ENCODE measurements around the gene TAB2. TPM values are rescaled to one million over a fixed set of nuclear protein-coding genes. Genes with fewer than 3 reads are reported as not detected.

TAB2 gene
- total RNA-seq, 1 experiment from 2014 or later = 45.8 TPM

- TF ChIP-seq CTCF (conservative IDR thresholded peaks at IDR 0.05) = no peak
- no peak for TF ChIP-seq EZH2 (IDR thresholded peaks at IDR 0.05; ENCODE audit: low read depth)
- Histone ChIP-seq H3K4me3 (no peak overlapping the region), H3K4me2 (no peak overlapping the region), H3K27me3 (ENCODE audit: insufficient read depth, low read depth) (no peaks in the 10 kb centered on the region), H2AFZ (no peak overlapping the region), H4K20me1 (ENCODE audit: insufficient read depth) (no peaks in the 10 kb centered on the region), H3K79me2 (ENCODE audit: low read depth) (no peaks in the 10 kb centered on the region), H3K36me3 (ENCODE audit: low read depth) (no peaks in the 10 kb centered on the region), H3K9me2 (ENCODE audit: insufficient read depth) (no peaks in the 10 kb centered on the region; the same call in 1 of the 2 replicates), H3K27ac (no peak overlapping the region), H3F3A (ENCODE audit: insufficient read depth, low read depth) (no peaks in the 10 kb centered on the region), H3K9me3 (ENCODE audit: insufficient read depth, low read depth) (no peaks in the 10 kb centered on the region), H3K4me1 (replicated peaks; ENCODE audit: insufficient read depth) (no peaks in the 10 kb centered on the region)
- no peak for DNase-seq
- ChIA-PET POLR2A (ENCODE audit: unreplicated experiment) (no interaction called here), CTCF (interaction anchor here (0.8 kb wide), 1 partner anchor 35 kb away, joined by 3 read pairs; no protein-coding TSS in a partner anchor)
- no TSS peak for BruUV-seq (replicated peaks)
- intact Hi-C loops (cut with micrococcal nuclease; ENCODE audit: unreplicated experiment) = loop anchor here (10.0 kb wide), 1 partner anchor 204 kb away; no protein-coding TSS in a partner anchor
Measured at GRCh38 chr6:149438855-149439254, 121.3 kb downstream of the TAB2 start.

GRCh38 chr6:149439626-149440025 lies 122.1 kb downstream of the TAB2 start:
- DNase-seq = no peak
- Histone ChIP-seq H2AFZ (no peak overlapping the region), H3K9me2 (ENCODE audit: insufficient read depth) (no peaks in the 10 kb centered on the region; the same call in 1 of the 2 replicates), H3K9me3 (ENCODE audit: insufficient read depth, low read depth) (no peaks in the 10 kb centered on the region), H3K27ac (no peak overlapping the region), H3F3A (ENCODE audit: insufficient read depth, low read depth) (no peaks in the 10 kb centered on the region), H3K79me2 (ENCODE audit: low read depth) (no peaks in the 10 kb centered on the region), H3K4me2 (no peak overlapping the region), H3K36me3 (ENCODE audit: low read depth) (no peaks in the 10 kb centered on the region), H3K27me3 (ENCODE audit: insufficient read depth, low read depth) (no peaks in the 10 kb centered on the region), H3K4me3 (no peak overlapping the region), H3K4me1 (replicated peaks; ENCODE audit: insufficient read depth) (no peaks in the 10 kb centered on the region), H4K20me1 (ENCODE audit: insufficient read depth) (no peaks in the 10 kb centered on the region)
- ChIA-PET CTCF (no interaction called here), POLR2A (ENCODE audit: unreplicated experiment) (no interaction called here)
- TF ChIP-seq EZH2 (IDR thresholded peaks at IDR 0.05; ENCODE audit: low read depth) = no peak
- no TSS peak for BruUV-seq (replicated peaks)
- intact Hi-C loops (cut with micrococcal nuclease; ENCODE audit: unreplicated experiment) = loop anchor here (10.0 kb wide), 1 partner anchor 205 kb away; no protein-coding TSS in a partner anchor

GRCh38 chr6:149440735-149441671 lies 123.5 kb downstream of the TAB2 start:
- Histone ChIP-seq H3K27me3 (ENCODE audit: insufficient read depth, low read depth) (no peaks in the 10 kb centered on the region), H3F3A (ENCODE audit: insufficient read depth, low read depth) (no peaks in the 10 kb centered on the region), H3K9me3 (ENCODE audit: insufficient read depth, low read depth) (no peaks in the 10 kb centered on the region), H3K4me2 (no peak overlapping the region), H2AFZ (no peak overlapping the region), H3K79me2 (ENCODE audit: low read depth) (no peaks in the 10 kb centered on the region), H3K4me1 (replicated peaks; ENCODE audit: insufficient read depth) (no peaks in the 10 kb centered on the region), H3K27ac (no peak overlapping the region), H3K4me3 (no peak overlapping the region), H4K20me1 (ENCODE audit: insufficient read depth) (no peaks in the 10 kb centered on the region), H3K9me2 (ENCODE audit: insufficient read depth) (no peaks in the 10 kb centered on the region; the same call in 1 of the 2 replicates), H3K36me3 (ENCODE audit: low read depth) (no peaks in the 10 kb centered on the region)
- no peak for DNase-seq
- no TSS peak for BruUV-seq (replicated peaks)
- CTCF ChIA-PET = no interaction called here
- TF ChIP-seq CTCF (conservative IDR thresholded peaks at IDR 0.05) = no peak
- TF ChIP-seq EZH2 (IDR thresholded peaks at IDR 0.05; ENCODE audit: low read depth) = no peak
- intact Hi-C loops (cut with micrococcal nuclease; ENCODE audit: unreplicated experiment) = no loop called here
- POLR2A ChIA-PET (ENCODE audit: unreplicated experiment) = no interaction called here

Data from PC-9 (cell line).